Measurements from ENCODE around the gene TIMP2. TPM values are rescaled to one million over a fixed set of nuclear protein-coding genes. Genes with fewer than 3 reads are reported as not detected.

The TIMP2 gene
- total RNA-seq, 1 experiment from 2014 or later: 60.5 TPM

DNA sequence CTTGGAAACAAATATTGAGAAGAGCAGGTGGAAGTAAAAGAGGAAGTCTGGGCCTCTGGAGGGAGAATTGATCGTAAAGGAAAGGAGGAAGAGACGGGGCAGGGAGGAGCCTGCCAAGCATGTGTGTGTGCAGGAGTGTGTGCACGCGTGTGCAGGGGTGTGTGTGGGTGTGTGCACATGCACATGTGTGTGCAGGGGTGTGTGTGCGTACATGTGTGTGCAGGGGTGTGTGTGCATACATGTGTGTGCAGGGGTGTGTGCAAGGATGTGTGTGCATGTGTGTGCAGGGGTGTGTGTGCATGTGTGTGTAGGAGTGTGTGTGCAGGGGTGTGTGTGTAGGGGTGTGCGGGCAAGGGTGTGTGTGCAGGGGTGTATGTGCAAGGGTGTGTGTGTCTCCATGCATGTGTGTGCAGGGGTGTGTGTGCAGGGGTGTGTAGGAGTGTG lies 32.2 kb downstream of the TIMP2 start:
- POLR2A ChIA-PET (ENCODE audit: low non-redundant PET): no interaction called here
- intact Hi-C loops (cut with micrococcal nuclease; ENCODE audit: unreplicated experiment): no loop called here
- H3K27ac ChIP-seq (ENCODE audit: low read depth, low read length, poor library complexity, severe bottlenecking): no peak overlapping the region
- CTCF ChIA-PET: interaction anchor here (0.9 kb wide), 1 partner anchor 27 kb away, joined by 3 read pairs; no protein-coding TSS in a partner anchor
- no peak for DNase-seq (ENCODE audit: low spot score)
- no peaks in the 10 kb centered on the region for H3K36me3 ChIP-seq (ENCODE audit: insufficient read depth, low read length, poor library complexity, severe bottlenecking)
- H3K4me3 ChIP-seq (ENCODE audit: low read depth, low read length, poor library complexity, severe bottlenecking): no peak overlapping the region
- TF ChIP-seq, protein P1, sequence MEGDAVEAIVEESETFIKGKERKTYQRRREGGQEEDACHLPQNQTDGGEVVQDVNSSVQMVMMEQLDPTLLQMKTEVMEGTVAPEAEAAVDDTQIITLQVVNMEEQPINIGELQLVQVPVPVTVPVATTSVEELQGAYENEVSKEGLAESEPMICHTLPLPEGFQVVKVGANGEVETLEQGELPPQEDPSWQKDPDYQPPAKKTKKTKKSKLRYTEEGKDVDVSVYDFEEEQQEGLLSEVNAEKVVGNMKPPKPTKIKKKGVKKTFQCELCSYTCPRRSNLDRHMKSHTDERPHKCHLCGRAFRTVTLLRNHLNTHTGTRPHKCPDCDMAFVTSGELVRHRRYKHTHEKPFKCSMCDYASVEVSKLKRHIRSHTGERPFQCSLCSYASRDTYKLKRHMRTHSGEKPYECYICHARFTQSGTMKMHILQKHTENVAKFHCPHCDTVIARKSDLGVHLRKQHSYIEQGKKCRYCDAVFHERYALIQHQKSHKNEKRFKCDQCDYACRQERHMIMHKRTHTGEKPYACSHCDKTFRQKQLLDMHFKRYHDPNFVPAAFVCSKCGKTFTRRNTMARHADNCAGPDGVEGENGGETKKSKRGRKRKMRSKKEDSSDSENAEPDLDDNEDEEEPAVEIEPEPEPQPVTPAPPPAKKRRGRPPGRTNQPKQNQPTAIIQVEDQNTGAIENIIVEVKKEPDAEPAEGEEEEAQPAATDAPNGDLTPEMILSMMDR (conservative IDR thresholded peaks at IDR 0.05; ENCODE audit: low read depth, low read length): no peak
- no peak for TF ChIP-seq EZH2 (IDR thresholded peaks at IDR 0.05; ENCODE audit: borderline replicate concordance, low read depth, low read length, poor library complexity, severe bottlenecking)
- H3K27me3 ChIP-seq (replicated peaks; ENCODE audit: insufficient read depth, low read depth, low read length, poor library complexity): no peaks in the 10 kb centered on the region
- H3K9me3 ChIP-seq (ENCODE audit: low read depth, low read length, poor library complexity, severe bottlenecking): no peaks in the 10 kb centered on the region
- H3K4me1 ChIP-seq (ENCODE audit: insufficient read depth, low read length, poor library complexity, severe bottlenecking): no peaks in the 10 kb centered on the region
- BruUV-seq (replicated peaks): no TSS peak

DNA sequence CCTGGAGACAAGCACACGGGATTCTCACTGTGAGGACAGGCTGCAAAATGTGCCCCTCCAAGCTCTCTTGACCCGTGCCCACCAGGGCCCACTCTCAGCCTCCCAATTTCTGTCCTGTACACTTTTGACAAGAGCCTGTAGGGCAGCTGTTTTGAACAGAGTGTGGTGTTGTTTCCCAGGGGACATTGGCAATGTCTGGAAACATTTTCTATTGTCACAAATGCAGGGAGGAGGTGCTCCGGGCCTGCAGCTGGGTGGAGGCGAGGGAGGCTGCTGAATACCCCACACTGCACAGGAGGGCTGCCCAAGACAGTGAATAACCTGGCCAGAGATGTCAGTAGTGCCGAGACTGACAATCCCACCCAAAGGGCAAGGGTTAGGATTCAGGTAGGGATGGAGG lies 32.7 kb downstream of the TIMP2 start:
- Histone ChIP-seq H3K9me3 (ENCODE audit: low read depth, low read length, poor library complexity, severe bottlenecking) (no peaks in the 10 kb centered on the region), H3K27ac (ENCODE audit: low read depth, low read length, poor library complexity, severe bottlenecking) (no peak overlapping the region), H3K4me3 (ENCODE audit: low read depth, low read length, poor library complexity, severe bottlenecking) (no peak overlapping the region), H3K4me1 (ENCODE audit: insufficient read depth, low read length, poor library complexity, severe bottlenecking) (no peaks in the 10 kb centered on the region), H3K36me3 (ENCODE audit: insufficient read depth, low read length, poor library complexity, severe bottlenecking) (no peaks in the 10 kb centered on the region), H3K27me3 (replicated peaks; ENCODE audit: insufficient read depth, low read depth, low read length, poor library complexity) (no peaks in the 10 kb centered on the region)
- CTCF ChIA-PET: no interaction called here
- POLR2A ChIA-PET (ENCODE audit: low non-redundant PET): no interaction called here
- no peak for TF ChIP-seq EZH2 (IDR thresholded peaks at IDR 0.05; ENCODE audit: borderline replicate concordance, low read depth, low read length, poor library complexity, severe bottlenecking)
- TF ChIP-seq, protein P1 (conservative IDR thresholded peaks at IDR 0.05; ENCODE audit: low read depth, low read length): no peak
- DNase-seq (ENCODE audit: low spot score): no peak
- BruUV-seq (replicated peaks): no TSS peak
- intact Hi-C loops (cut with micrococcal nuclease; ENCODE audit: unreplicated experiment): no loop called here

DNA sequence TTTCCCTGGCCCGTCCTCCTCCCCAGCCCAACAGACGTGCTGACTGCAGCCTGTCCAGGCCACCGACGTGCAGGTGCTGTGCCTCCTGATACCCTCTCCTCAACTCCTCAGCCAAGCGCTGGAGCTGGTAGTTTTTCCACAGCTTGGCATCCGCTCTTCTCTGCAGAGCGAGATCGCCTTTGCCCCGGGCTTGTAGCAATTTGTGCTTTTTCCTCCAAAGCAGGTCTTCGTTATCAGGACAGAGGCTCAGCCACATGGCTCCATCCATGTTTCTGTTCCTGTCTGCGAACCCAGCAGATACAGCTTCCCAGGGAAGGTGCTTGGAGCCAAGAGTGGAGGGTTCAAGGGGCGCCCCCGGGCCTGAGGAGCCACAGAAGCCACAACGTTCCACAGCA lies 33.1 kb downstream of the TIMP2 start:
- BruUV-seq (replicated peaks): no TSS peak
- CTCF ChIA-PET: no interaction called here
- no peak overlapping the region for H3K27ac ChIP-seq (ENCODE audit: low read depth, low read length, poor library complexity, severe bottlenecking)

More for the DNA sequence above, 33.1 kb downstream of the TIMP2 start:
- POLR2A ChIA-PET (ENCODE audit: low non-redundant PET): no interaction called here
- TF ChIP-seq, protein P1 (conservative IDR thresholded peaks at IDR 0.05; ENCODE audit: low read depth, low read length): no peak
- no peaks in the 10 kb centered on the region for H3K36me3 ChIP-seq (ENCODE audit: insufficient read depth, low read length, poor library complexity, severe bottlenecking)
- no peak overlapping the region for H3K4me3 ChIP-seq (ENCODE audit: low read depth, low read length, poor library complexity, severe bottlenecking)
- DNase-seq (ENCODE audit: low spot score): no peak
- intact Hi-C loops (cut with micrococcal nuclease; ENCODE audit: unreplicated experiment): no loop called here
- H3K9me3 ChIP-seq (ENCODE audit: low read depth, low read length, poor library complexity, severe bottlenecking): no peaks in the 10 kb centered on the region
- no peaks in the 10 kb centered on the region for H3K4me1 ChIP-seq (ENCODE audit: insufficient read depth, low read length, poor library complexity, severe bottlenecking)
- H3K27me3 ChIP-seq (replicated peaks; ENCODE audit: insufficient read depth, low read depth, low read length, poor library complexity): no peaks in the 10 kb centered on the region

Data from A673 (cell line).